ENCODE measurements around the gene DSC2. TPM values are rescaled to one million over a fixed set of nuclear protein-coding genes. Genes with fewer than 3 reads are reported as not detected.

The DSC2 gene
- not detected in 2 replicates for total RNA-seq

GRCh38 chr18:31102025-31102684 lies at the start of gene DSC2:
Gene DSC2, minus strand, starts transcription at chr18:31102421. Its CDS starts 450 bp downstream, at chr18:31101971.

GRCh38 chr18:31042406-31043181 lies 59.6 kb downstream of the DSC2 start, which contains the start of gene DSC3:
Gene DSC3, minus strand, starts transcription at chr18:31042742. Its CDS starts 82 bp downstream, at chr18:31042660.

Other genes starting within 250 kb of the DSC2 start
- gene DSC3, start 59.7 kb downstream of the DSC2 start, total RNA-seq = 0.10 and 0.33 TPM in 2 replicates
- gene DSC1, start 60.4 kb upstream of the DSC2 start, total RNA-seq = not detected in 2 replicates
- not detected in 2 replicates for gene DSG1, start 215.7 kb upstream of the DSC2 start, total RNA-seq

Measured in vein endothelial cell (primary cell).